Measurements from ENCODE around the gene GREB1. TPM values are rescaled to one million over a fixed set of nuclear protein-coding genes. Genes with fewer than 3 reads are reported as not detected.

Gene GREB1
- total and polyA plus RNA-seq, 2 of the 13 experiments (the other 11 are each of a cell fraction or from before 2014, with no cell fraction given), result 31.3 to 61.2 TPM

DNA sequence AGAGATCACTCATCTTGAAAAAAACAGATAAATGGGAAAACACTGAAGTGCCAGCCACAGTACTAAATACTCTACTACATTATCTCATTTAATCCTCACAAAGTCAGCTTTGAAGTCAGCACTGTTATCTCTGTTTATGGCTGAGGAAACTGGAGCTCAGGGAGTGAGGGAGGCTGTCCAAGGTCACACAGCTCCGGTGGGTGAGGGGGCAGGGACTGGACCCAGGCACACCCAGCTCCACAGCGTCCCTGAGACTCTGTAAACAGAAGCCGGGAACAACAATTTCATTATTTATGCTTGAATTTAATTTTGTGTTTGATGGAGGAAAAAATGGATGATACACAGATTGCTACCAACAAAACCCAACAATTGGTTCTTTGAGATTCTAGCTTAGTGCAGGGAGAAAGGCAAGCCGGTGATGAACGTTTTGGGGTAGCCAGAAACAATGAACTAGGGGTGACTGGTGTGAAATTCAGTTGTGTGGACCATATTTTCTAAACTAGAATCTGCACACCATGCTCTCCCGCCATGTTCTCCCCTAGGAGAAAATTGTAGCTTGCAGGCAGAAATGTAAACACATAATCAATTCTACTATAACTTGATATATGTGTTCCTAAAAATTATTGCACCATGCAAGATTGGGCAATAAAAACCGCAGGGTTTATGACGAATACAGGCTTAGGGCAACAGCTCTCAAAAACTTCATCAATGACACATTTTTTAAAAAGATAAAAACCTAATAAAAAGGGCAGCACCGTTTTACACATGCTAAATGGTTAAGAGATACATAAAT lies at the start of gene GREB1 (continued):
- TF ChIP-seq, protein P1, sequence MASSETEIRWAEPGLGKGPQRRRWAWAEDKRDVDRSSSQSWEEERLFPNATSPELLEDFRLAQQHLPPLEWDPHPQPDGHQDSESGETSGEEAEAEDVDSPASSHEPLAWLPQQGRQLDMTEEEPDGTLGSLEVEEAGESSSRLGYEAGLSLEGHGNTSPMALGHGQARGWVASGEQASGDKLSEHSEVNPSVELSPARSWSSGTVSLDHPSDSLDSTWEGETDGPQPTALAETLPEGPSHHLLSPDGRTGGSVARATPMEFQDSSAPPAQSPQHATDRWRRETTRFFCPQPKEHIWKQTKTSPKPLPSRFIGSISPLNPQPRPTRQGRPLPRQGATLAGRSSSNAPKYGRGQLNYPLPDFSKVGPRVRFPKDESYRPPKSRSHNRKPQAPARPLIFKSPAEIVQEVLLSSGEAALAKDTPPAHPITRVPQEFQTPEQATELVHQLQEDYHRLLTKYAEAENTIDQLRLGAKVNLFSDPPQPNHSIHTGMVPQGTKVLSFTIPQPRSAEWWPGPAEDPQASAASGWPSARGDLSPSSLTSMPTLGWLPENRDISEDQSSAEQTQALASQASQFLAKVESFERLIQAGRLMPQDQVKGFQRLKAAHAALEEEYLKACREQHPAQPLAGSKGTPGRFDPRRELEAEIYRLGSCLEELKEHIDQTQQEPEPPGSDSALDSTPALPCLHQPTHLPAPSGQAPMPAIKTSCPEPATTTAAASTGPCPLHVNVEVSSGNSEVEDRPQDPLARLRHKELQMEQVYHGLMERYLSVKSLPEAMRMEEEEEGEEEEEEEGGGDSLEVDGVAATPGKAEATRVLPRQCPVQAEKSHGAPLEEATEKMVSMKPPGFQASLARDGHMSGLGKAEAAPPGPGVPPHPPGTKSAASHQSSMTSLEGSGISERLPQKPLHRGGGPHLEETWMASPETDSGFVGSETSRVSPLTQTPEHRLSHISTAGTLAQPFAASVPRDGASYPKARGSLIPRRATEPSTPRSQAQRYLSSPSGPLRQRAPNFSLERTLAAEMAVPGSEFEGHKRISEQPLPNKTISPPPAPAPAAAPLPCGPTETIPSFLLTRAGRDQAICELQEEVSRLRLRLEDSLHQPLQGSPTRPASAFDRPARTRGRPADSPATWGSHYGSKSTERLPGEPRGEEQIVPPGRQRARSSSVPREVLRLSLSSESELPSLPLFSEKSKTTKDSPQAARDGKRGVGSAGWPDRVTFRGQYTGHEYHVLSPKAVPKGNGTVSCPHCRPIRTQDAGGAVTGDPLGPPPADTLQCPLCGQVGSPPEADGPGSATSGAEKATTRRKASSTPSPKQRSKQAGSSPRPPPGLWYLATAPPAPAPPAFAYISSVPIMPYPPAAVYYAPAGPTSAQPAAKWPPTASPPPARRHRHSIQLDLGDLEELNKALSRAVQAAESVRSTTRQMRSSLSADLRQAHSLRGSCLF (CRISPR knock-in tag; IDR thresholded peaks at IDR 0.05; ENCODE audit: borderline replicate concordance), result no peak
- TF ChIP-seq, protein P2, sequence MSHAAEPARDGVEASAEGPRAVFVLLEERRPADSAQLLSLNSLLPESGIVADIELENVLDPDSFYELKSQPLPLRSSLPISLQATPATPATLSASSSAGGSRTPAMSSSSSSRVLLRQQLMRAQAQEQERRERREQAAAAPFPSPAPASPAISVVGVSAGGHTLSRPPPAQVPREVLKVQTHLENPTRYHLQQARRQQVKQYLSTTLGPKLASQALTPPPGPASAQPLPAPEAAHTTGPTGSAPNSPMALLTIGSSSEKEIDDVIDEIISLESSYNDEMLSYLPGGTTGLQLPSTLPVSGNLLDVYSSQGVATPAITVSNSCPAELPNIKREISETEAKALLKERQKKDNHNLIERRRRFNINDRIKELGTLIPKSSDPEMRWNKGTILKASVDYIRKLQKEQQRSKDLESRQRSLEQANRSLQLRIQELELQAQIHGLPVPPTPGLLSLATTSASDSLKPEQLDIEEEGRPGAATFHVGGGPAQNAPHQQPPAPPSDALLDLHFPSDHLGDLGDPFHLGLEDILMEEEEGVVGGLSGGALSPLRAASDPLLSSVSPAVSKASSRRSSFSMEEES (CRISPR knock-in tag; IDR thresholded peaks at IDR 0.05), result no peak
- TF ChIP-seq KLF12 (CRISPR knock-in tag; IDR thresholded peaks at IDR 0.05; ENCODE audit: borderline replicate concordance), result no peak
- TF ChIP-seq, protein P3, sequence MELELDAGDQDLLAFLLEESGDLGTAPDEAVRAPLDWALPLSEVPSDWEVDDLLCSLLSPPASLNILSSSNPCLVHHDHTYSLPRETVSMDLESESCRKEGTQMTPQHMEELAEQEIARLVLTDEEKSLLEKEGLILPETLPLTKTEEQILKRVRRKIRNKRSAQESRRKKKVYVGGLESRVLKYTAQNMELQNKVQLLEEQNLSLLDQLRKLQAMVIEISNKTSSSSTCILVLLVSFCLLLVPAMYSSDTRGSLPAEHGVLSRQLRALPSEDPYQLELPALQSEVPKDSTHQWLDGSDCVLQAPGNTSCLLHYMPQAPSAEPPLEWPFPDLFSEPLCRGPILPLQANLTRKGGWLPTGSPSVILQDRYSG (CRISPR knock-in tag; IDR thresholded peaks at IDR 0.05), result no peak
- TF ChIP-seq SCMH1 (CRISPR knock-in tag; IDR thresholded peaks at IDR 0.05; ENCODE audit: borderline replicate concordance), result no peak
- TF ChIP-seq, protein P4, sequence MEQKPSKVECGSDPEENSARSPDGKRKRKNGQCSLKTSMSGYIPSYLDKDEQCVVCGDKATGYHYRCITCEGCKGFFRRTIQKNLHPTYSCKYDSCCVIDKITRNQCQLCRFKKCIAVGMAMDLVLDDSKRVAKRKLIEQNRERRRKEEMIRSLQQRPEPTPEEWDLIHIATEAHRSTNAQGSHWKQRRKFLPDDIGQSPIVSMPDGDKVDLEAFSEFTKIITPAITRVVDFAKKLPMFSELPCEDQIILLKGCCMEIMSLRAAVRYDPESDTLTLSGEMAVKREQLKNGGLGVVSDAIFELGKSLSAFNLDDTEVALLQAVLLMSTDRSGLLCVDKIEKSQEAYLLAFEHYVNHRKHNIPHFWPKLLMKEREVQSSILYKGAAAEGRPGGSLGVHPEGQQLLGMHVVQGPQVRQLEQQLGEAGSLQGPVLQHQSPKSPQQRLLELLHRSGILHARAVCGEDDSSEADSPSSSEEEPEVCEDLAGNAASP (CRISPR knock-in tag; IDR thresholded peaks at IDR 0.05; ENCODE audit: borderline replicate concordance), result peak; percentile 95
- no peak for TF ChIP-seq RFX3 (CRISPR knock-in tag; IDR thresholded peaks at IDR 0.05)
- TF ChIP-seq MZF1 (CRISPR knock-in tag; IDR thresholded peaks at IDR 0.05; ENCODE audit: borderline replicate concordance), result no peak
- no peak for TF ChIP-seq ZFP90 (CRISPR knock-in tag; IDR thresholded peaks at IDR 0.05; ENCODE audit: borderline replicate concordance)
- TF ChIP-seq, protein P5, sequence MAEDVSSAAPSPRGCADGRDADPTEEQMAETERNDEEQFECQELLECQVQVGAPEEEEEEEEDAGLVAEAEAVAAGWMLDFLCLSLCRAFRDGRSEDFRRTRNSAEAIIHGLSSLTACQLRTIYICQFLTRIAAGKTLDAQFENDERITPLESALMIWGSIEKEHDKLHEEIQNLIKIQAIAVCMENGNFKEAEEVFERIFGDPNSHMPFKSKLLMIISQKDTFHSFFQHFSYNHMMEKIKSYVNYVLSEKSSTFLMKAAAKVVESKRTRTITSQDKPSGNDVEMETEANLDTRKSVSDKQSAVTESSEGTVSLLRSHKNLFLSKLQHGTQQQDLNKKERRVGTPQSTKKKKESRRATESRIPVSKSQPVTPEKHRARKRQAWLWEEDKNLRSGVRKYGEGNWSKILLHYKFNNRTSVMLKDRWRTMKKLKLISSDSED (CRISPR knock-in tag; IDR thresholded peaks at IDR 0.05), result no peak
- no peak; the same call in 1 of the 2 replicates for TF ChIP-seq MTF1 (CRISPR knock-in tag; IDR thresholded peaks at IDR 0.05)
- TF ChIP-seq, protein P6, sequence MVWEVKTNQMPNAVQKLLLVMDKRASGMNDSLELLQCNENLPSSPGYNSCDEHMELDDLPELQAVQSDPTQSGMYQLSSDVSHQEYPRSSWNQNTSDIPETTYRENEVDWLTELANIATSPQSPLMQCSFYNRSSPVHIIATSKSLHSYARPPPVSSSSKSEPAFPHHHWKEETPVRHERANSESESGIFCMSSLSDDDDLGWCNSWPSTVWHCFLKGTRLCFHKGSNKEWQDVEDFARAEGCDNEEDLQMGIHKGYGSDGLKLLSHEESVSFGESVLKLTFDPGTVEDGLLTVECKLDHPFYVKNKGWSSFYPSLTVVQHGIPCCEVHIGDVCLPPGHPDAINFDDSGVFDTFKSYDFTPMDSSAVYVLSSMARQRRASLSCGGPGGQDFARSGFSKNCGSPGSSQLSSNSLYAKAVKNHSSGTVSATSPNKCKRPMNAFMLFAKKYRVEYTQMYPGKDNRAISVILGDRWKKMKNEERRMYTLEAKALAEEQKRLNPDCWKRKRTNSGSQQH (CRISPR knock-in tag; IDR thresholded peaks at IDR 0.05; ENCODE audit: low read depth), result no peak
- no peak for TF ChIP-seq CENPX (CRISPR knock-in tag; IDR thresholded peaks at IDR 0.05)
- TF ChIP-seq MEIS2 (CRISPR knock-in tag; IDR thresholded peaks at IDR 0.05), result 0 out of 2 replicates have a peak, but pooled peaks have one; percentile 62
- TF ChIP-seq, protein P7, sequence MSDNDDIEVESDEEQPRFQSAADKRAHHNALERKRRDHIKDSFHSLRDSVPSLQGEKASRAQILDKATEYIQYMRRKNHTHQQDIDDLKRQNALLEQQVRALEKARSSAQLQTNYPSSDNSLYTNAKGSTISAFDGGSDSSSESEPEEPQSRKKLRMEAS (IDR thresholded peaks at IDR 0.05), result peak; percentile 62

Measured in HepG2 (cell line).